Activated CD8-positive, alpha-beta memory T cell treated with anti-CD3 and anti-CD28 coated beads for 24 hours (primary cell): Measurements from ENCODE around the gene HOXB3.
A peak's percentile ranks its signal among the peaks of the same experiment; 100 is the strongest.

Experiments used
- DNase-seq: peaks from one replicate; pipeline ENCODE4 v3.0.0-alpha.2; 2020

HOXB3 gene

GRCh38 chr17:48625495-48626244 lies 35.6 kb upstream of the HOXB3 start:
- peak; percentile 85 for DNase-seq

- DNase-seq, result no peak
These were observed 34.8 kb upstream of the HOXB3 start for GRCh38 chr17:48624544-48625494.

GRCh38 chr17:48624118-48624517 lies 34.1 kb upstream of the HOXB3 start:
- DNase-seq, result no peak

- DNase-seq, result no peak
These were observed 33.5 kb upstream of the HOXB3 start for GRCh38 chr17:48623583-48623982.

- DNase-seq, result no peak
These were observed 32.8 kb upstream of the HOXB3 start for GRCh38 chr17:48622857-48623256.

- DNase-seq, result no peak
These were observed 31.7 kb upstream of the HOXB3 start for GRCh38 chr17:48621410-48622392.

GRCh38 chr17:48620461-48621139 lies 30.6 kb upstream of the HOXB3 start:
- no peak for DNase-seq

GRCh38 chr17:48619826-48620449 lies 29.9 kb upstream of the HOXB3 start:
- no peak for DNase-seq

GRCh38 chr17:48618256-48618896 lies 28.3 kb upstream of the HOXB3 start:
- peak; percentile 93 for DNase-seq

- DNase-seq, result no peak
These were observed 27.6 kb upstream of the HOXB3 start for GRCh38 chr17:48617471-48618255.

GRCh38 chr17:48616717-48617470 lies 26.9 kb upstream of the HOXB3 start:
- DNase-seq, result no peak

GRCh38 chr17:48615963-48616716 lies 26.1 kb upstream of the HOXB3 start:
- no peak for DNase-seq

GRCh38 chr17:48615047-48615962 lies 25.3 kb upstream of the HOXB3 start, which contains the start of gene HOXB8:
TSS of gene HOXB8 (minus strand) at chr17:48615292. CDS start at chr17:48614704, 588 bp downstream.
- DNase-seq, result no peak

GRCh38 chr17:48613862-48614694 lies 24.0 kb upstream of the HOXB3 start:
- peak; percentile 72 for DNase-seq

- DNase-seq, result peak; percentile 77
These were observed 23.0 kb upstream of the HOXB3 start for GRCh38 chr17:48612854-48613691.
